ENCODE measurements around the gene DNAJB14.

Gene DNAJB14

DNA sequence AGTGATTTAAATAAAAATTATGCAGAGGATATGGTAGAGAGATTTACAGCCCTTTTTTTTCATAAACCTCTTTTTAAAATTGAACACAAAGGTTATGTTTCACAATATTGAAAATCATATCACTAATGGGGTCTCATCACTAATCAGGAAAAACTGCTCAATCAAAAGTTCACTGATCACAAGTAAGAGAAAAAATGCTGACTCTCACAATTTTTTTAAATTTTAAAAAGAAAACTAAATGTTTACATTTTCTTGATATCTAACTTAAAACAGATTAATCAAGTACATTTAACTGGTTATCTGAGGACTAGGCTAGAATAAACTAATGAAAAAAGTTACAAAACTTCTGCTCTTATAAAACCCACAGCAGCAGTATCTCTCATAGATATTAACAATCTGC lies 60.7 kb downstream of the DNAJB14 start:
- peaks cover 29% of the 10 kb centered on the region for H3K36me3 ChIP-seq (ENCODE audit: insufficient read depth, insufficient read length, low read length)
- H3K27me3 ChIP-seq (ENCODE audit: insufficient read depth, insufficient read length) = no peaks in the 10 kb centered on the region
- H3K9me3 ChIP-seq (ENCODE audit: insufficient read depth, low read length) = no peaks in the 10 kb centered on the region
- no peaks in the 10 kb centered on the region for H3K4me1 ChIP-seq (ENCODE audit: insufficient read depth, insufficient read length)
- no peak for DNase-seq (ENCODE audit: low read depth, low spot score)
- no peak overlapping the region for H3K9ac ChIP-seq (ENCODE audit: insufficient read length, low read depth)
- TF ChIP-seq YY1 (IDR thresholded peaks at IDR 0.05; ENCODE audit: insufficient read depth, insufficient read length) = no peak
- no peak for TF ChIP-seq SUZ12 (IDR thresholded peaks at IDR 0.05; ENCODE audit: extremely low read depth, insufficient read depth, insufficient read length)
- TF ChIP-seq ZNF274 (IDR thresholded peaks at IDR 0.05; ENCODE audit: low read depth, low read length) = no peak
- H3K4me3 ChIP-seq (ENCODE audit: insufficient read length, low read depth) = no peak overlapping the region

- Histone ChIP-seq H3K4me3 (ENCODE audit: insufficient read length, low read depth) (no peak overlapping the region), H3K36me3 (ENCODE audit: insufficient read depth, insufficient read length, low read length) (peaks cover 34% of the 10 kb centered on the region), H3K9me3 (ENCODE audit: insufficient read depth, low read length) (no peaks in the 10 kb centered on the region), H3K27me3 (ENCODE audit: insufficient read depth, insufficient read length) (no peaks in the 10 kb centered on the region), H3K9ac (ENCODE audit: insufficient read length, low read depth) (no peak overlapping the region), H3K4me1 (ENCODE audit: insufficient read depth, insufficient read length) (no peaks in the 10 kb centered on the region)
- DNase-seq (ENCODE audit: low read depth, low spot score) = no peak
- TF ChIP-seq YY1 (IDR thresholded peaks at IDR 0.05; ENCODE audit: insufficient read depth, insufficient read length) = no peak
- no peak for TF ChIP-seq SUZ12 (IDR thresholded peaks at IDR 0.05; ENCODE audit: extremely low read depth, insufficient read depth, insufficient read length)
- no peak for TF ChIP-seq ZNF274 (IDR thresholded peaks at IDR 0.05; ENCODE audit: low read depth, low read length)
Observed at GRCh38 chr4:99885063-99885664, 61.3 kb downstream of the DNAJB14 start.

- no peaks in the 10 kb centered on the region for H3K27me3 ChIP-seq (ENCODE audit: insufficient read depth, insufficient read length)
- TF ChIP-seq SUZ12 (IDR thresholded peaks at IDR 0.05; ENCODE audit: extremely low read depth, insufficient read depth, insufficient read length) (no peak), ZNF274 (IDR thresholded peaks at IDR 0.05; ENCODE audit: low read depth, low read length) (no peak), YY1 (IDR thresholded peaks at IDR 0.05; ENCODE audit: insufficient read depth, insufficient read length) (no peak)
- no peak for DNase-seq (ENCODE audit: low read depth, low spot score)
- no peaks in the 10 kb centered on the region for H3K9me3 ChIP-seq (ENCODE audit: insufficient read depth, low read length)
- H3K4me1 ChIP-seq (ENCODE audit: insufficient read depth, insufficient read length) = no peaks in the 10 kb centered on the region
- no peak overlapping the region for H3K4me3 ChIP-seq (ENCODE audit: insufficient read length, low read depth)
- H3K9ac ChIP-seq (ENCODE audit: insufficient read length, low read depth) = no peak overlapping the region
- peaks cover 40% of the 10 kb centered on the region for H3K36me3 ChIP-seq (ENCODE audit: insufficient read depth, insufficient read length, low read length)
Observed at GRCh38 chr4:99879458-99879857, 67.0 kb downstream of the DNAJB14 start.

- no peak overlapping the region for H3K4me3 ChIP-seq (ENCODE audit: insufficient read length, low read depth)
- no peak for DNase-seq (ENCODE audit: low read depth, low spot score)
- H3K9me3 ChIP-seq (ENCODE audit: insufficient read depth, low read length) = no peaks in the 10 kb centered on the region
- peaks cover 32% of the 10 kb centered on the region for H3K36me3 ChIP-seq (ENCODE audit: insufficient read depth, insufficient read length, low read length)
- no peaks in the 10 kb centered on the region for H3K27me3 ChIP-seq (ENCODE audit: insufficient read depth, insufficient read length)
- TF ChIP-seq SUZ12 (IDR thresholded peaks at IDR 0.05; ENCODE audit: extremely low read depth, insufficient read depth, insufficient read length) (no peak), ZNF274 (IDR thresholded peaks at IDR 0.05; ENCODE audit: low read depth, low read length) (no peak), YY1 (IDR thresholded peaks at IDR 0.05; ENCODE audit: insufficient read depth, insufficient read length) (no peak)
- no peak overlapping the region for H3K9ac ChIP-seq (ENCODE audit: insufficient read length, low read depth)
- no peaks in the 10 kb centered on the region for H3K4me1 ChIP-seq (ENCODE audit: insufficient read depth, insufficient read length)
Observed at GRCh38 chr4:99878604-99879003, 67.8 kb downstream of the DNAJB14 start.

DNA sequence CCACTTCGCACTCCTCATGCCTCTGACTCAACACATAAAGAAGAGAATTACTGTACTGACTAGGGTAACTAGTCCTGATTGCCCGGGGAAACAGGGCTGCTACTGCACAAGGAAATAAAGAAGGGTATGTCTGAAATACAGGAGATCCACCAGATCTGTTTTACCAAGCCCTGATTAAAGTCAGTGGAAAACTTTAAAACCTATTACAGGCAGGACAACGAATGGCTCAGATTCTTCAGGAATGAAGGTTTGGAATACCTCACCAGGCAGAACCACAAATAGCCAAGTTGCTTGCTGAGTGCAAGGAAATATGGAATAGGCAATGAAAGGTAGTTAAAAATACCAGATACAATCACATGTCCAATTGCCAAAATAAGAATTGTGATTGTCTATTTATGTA lies 69.5 kb downstream of the DNAJB14 start:
- peaks cover 28% of the 10 kb centered on the region for H3K36me3 ChIP-seq (ENCODE audit: insufficient read depth, insufficient read length, low read length)
- no peak overlapping the region for H3K9ac ChIP-seq (ENCODE audit: insufficient read length, low read depth)
- TF ChIP-seq ZNF274 (IDR thresholded peaks at IDR 0.05; ENCODE audit: low read depth, low read length) = no peak
- TF ChIP-seq YY1 (IDR thresholded peaks at IDR 0.05; ENCODE audit: insufficient read depth, insufficient read length) = no peak
- TF ChIP-seq SUZ12 (IDR thresholded peaks at IDR 0.05; ENCODE audit: extremely low read depth, insufficient read depth, insufficient read length) = no peak
- H3K27me3 ChIP-seq (ENCODE audit: insufficient read depth, insufficient read length) = no peaks in the 10 kb centered on the region
- H3K9me3 ChIP-seq (ENCODE audit: insufficient read depth, low read length) = no peaks in the 10 kb centered on the region
- no peaks in the 10 kb centered on the region for H3K4me1 ChIP-seq (ENCODE audit: insufficient read depth, insufficient read length)
- no peak for DNase-seq (ENCODE audit: low read depth, low spot score)
- no peak overlapping the region for H3K4me3 ChIP-seq (ENCODE audit: insufficient read length, low read depth)

- TF ChIP-seq SUZ12 (IDR thresholded peaks at IDR 0.05; ENCODE audit: extremely low read depth, insufficient read depth, insufficient read length) = no peak
- no peak for TF ChIP-seq ZNF274 (IDR thresholded peaks at IDR 0.05; ENCODE audit: low read depth, low read length)
- TF ChIP-seq YY1 (IDR thresholded peaks at IDR 0.05; ENCODE audit: insufficient read depth, insufficient read length) = no peak
- H3K9ac ChIP-seq (ENCODE audit: insufficient read length, low read depth) = no peak overlapping the region
- no peak overlapping the region for H3K4me3 ChIP-seq (ENCODE audit: insufficient read length, low read depth)
- no peaks in the 10 kb centered on the region for H3K4me1 ChIP-seq (ENCODE audit: insufficient read depth, insufficient read length)
- DNase-seq (ENCODE audit: low read depth, low spot score) = no peak
- peaks cover 12% of the 10 kb centered on the region for H3K36me3 ChIP-seq (ENCODE audit: insufficient read depth, insufficient read length, low read length)
- no peaks in the 10 kb centered on the region for H3K9me3 ChIP-seq (ENCODE audit: insufficient read depth, low read length)
- no peaks in the 10 kb centered on the region for H3K27me3 ChIP-seq (ENCODE audit: insufficient read depth, insufficient read length)
Observed at GRCh38 chr4:99875071-99875470, 71.3 kb downstream of the DNAJB14 start.

GRCh38 chr4:99872570-99872969 lies 73.8 kb downstream of the DNAJB14 start:
- TF ChIP-seq ZNF274 (IDR thresholded peaks at IDR 0.05; ENCODE audit: low read depth, low read length) (no peak), YY1 (IDR thresholded peaks at IDR 0.05; ENCODE audit: insufficient read depth, insufficient read length) (no peak), SUZ12 (IDR thresholded peaks at IDR 0.05; ENCODE audit: extremely low read depth, insufficient read depth, insufficient read length) (no peak)
- H3K9me3 ChIP-seq (ENCODE audit: insufficient read depth, low read length) = no peaks in the 10 kb centered on the region
- H3K4me3 ChIP-seq (ENCODE audit: insufficient read length, low read depth) = no peak overlapping the region
- no peak overlapping the region for H3K9ac ChIP-seq (ENCODE audit: insufficient read length, low read depth)
- no peaks in the 10 kb centered on the region for H3K4me1 ChIP-seq (ENCODE audit: insufficient read depth, insufficient read length)
- no peaks in the 10 kb centered on the region for H3K36me3 ChIP-seq (ENCODE audit: insufficient read depth, insufficient read length, low read length)
- no peaks in the 10 kb centered on the region for H3K27me3 ChIP-seq (ENCODE audit: insufficient read depth, insufficient read length)
- no peak for DNase-seq (ENCODE audit: low read depth, low spot score)
